GM12865 (cell line): Measurements from ENCODE around the gene GPC3.

ENCODE experiments used
- DNase-seq: peaks from one replicate; pipeline ENCODE4 v3.0.0; 2010; ENCODE audit warnings: low read depth
- H3K4me3 ChIP-seq: 2 replicates; pipeline ENCODE4 v1.5.1; 2011; ENCODE audit warnings: mild to moderate bottlenecking, low read depth, low read length, control low read depth
- TF ChIP-seq, protein P1 (sequence below): IDR thresholded peaks from 2 replicates; pipeline ENCODE4 v1.5.1; 2011; ENCODE audit warnings: low read length, control low read depth, low read depth, inconsistent platforms; ENCODE audit not compliant: insufficient read depth; ENCODE audit errors: missing control alignments

Gene GPC3

DNA sequence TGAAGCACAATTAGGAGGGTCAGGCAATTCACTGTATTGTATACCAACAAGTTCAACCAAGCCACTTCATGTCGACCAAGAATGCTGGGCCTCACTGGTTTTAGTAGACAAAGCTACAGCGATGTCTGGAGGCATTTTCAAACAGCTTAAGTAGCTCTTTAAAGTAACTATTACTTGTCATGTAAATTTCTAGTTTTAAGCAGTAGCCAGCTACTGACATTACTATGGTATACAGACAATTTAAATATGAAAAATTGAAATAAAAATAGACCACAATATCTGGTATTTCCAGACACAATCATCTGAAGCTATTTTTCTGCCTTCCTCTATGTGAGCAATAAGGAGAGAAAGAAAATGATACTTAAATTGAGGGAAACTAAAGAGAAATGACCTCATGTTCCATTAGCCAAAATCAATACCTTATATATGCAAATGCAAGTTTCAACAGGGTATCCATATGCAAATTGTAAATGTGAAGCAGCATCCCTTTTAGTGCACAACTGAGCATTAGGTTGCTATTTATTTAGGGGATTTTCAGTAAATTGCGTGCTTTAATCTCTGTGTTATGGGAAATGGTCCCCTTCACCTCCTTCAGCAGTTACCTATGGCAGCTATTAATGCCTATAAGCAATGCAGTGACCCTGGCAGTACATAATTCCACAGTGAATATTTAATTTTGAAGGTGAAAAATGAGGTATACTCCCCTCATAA, 119.5 kb downstream of the GPC3 start:
- TF ChIP-seq, protein P1, sequence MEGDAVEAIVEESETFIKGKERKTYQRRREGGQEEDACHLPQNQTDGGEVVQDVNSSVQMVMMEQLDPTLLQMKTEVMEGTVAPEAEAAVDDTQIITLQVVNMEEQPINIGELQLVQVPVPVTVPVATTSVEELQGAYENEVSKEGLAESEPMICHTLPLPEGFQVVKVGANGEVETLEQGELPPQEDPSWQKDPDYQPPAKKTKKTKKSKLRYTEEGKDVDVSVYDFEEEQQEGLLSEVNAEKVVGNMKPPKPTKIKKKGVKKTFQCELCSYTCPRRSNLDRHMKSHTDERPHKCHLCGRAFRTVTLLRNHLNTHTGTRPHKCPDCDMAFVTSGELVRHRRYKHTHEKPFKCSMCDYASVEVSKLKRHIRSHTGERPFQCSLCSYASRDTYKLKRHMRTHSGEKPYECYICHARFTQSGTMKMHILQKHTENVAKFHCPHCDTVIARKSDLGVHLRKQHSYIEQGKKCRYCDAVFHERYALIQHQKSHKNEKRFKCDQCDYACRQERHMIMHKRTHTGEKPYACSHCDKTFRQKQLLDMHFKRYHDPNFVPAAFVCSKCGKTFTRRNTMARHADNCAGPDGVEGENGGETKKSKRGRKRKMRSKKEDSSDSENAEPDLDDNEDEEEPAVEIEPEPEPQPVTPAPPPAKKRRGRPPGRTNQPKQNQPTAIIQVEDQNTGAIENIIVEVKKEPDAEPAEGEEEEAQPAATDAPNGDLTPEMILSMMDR, result no peak
- no peak overlapping the region for H3K4me3 ChIP-seq
- DNase-seq, result no peak

DNA sequence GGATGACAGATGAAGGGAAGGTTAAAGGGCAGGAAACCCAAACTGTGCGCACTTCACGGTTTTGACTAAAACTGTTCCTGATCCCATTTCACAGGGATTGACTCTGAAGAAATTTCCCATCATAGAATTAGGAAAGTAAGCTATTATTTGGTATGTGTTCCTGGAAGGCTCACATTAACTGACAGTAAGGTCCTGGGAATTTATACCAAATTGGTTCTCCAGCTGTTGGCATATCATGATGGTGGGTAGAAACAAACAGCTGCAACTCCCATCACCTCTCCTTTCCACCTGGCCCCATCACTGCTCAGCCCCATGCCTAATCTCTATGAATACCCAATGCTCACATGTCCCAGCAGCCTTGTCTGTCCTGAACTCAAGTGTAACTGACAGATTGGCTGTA, 121.2 kb downstream of the GPC3 start:
- TF ChIP-seq, protein P1, result no peak
- DNase-seq, result no peak
- no peak overlapping the region for H3K4me3 ChIP-seq

- TF ChIP-seq, protein P1, result no peak
- no peak for DNase-seq
- H3K4me3 ChIP-seq, result no peak overlapping the region
Observed at GRCh38 chrX:133859860-133860259, 125.5 kb downstream of the GPC3 start.

- DNase-seq, result no peak
- TF ChIP-seq, protein P1, result no peak
- H3K4me3 ChIP-seq, result no peak overlapping the region
Observed at GRCh38 chrX:133859336-133859735, 126.1 kb downstream of the GPC3 start.

DNA sequence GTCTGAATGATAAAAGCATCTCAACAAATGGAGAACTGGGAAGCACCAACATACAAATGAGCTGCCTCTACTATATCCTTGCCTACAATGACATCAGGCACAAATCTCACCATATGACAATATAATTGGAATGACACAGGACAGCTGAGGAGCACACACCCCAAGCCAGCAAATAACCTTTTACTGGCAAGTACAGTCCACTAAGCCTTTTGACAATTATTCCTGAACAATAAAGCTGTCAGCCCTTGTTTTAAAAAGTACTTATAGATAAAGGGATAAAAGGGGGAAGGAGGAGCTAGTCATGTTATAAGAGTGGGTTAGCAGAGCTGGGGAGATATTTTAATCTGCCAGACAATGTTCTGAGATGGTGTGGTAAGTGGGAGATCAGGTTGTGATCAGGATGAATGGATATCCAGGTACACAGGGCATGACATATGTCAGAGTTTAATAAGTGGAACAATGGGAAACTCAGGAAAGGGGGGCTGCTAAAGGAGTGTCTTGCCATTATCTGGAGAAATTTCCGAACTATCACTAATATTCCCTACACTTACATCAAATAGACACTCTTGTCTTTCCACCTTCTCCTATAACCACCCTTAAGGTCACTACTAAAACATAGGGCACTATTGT, 127.6 kb downstream of the GPC3 start:
- TF ChIP-seq, protein P1, result no peak
- no peak for DNase-seq
- H3K4me3 ChIP-seq, result no peak overlapping the region

DNA sequence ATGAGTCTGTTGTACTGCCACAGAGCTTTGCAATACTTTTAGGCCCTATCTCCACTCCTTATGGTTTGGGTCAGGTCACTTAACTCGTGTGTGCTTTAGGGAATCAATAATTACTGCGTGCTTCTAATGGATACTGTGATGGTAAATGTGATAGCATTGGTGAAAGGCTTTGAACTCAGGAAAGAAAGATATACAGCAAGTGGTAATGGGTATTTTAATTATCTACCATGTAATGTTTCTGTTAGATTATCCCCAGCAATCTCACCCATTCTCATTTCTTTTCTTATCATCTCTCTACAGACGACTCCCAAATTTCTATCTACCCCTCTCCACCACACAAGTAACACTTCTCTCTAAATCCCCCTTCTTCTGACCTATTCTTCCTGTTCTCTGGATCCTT, 128.6 kb downstream of the GPC3 start:
- DNase-seq, result no peak
- H3K4me3 ChIP-seq, result no peak overlapping the region
- TF ChIP-seq, protein P1, result no peak
